ENCODE data around the gene IL12RB2.
"Not testable (repeated sequence)": the region's sequence is repeated elsewhere in the genome, so short reads cannot be mapped to it uniquely, and the experiment has no call there.

The IL12RB2 gene

DNA sequence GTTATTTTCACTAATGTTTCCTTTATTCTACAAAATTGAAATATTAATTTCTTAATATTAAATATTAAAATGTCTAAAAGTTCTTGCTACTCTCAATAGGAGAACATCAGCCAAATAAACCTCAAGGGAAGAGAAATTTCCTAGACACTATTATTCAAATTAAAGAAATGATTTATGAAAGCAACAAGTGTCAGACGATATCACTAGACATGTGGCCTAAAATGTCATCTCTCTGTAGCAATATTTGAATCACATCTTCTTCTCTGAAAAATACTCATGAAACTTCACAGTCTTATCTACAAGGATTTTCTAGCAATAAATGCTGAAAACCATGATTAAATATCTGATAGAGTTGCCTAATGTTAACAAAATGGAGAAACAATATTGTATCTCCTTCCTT lies 125.1 kb downstream of the IL12RB2 start:
- no peak for DNase-seq

- no peak for DNase-seq
These were observed 126.2 kb downstream of the IL12RB2 start for GRCh38 chr1:67433837-67434236.

DNA sequence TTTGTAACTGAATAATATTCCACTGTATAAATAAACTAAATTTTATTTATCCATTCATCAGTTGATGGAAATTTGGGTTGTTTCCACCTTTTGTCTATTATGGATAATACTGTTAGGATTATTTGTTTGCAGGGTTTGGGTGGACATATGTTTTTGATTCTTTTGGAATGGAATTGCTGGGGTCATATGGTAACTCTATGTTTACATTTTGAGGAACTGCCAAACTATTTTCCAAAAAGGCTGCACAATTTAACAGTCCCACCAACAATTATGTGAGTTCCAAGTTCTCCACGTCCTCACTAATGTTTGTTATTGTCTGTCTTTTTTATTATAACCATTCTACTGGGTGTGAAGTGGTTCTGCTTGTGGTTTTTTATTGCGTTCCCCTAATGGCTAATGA lies 126.8 kb downstream of the IL12RB2 start:
- no peak for DNase-seq

DNA sequence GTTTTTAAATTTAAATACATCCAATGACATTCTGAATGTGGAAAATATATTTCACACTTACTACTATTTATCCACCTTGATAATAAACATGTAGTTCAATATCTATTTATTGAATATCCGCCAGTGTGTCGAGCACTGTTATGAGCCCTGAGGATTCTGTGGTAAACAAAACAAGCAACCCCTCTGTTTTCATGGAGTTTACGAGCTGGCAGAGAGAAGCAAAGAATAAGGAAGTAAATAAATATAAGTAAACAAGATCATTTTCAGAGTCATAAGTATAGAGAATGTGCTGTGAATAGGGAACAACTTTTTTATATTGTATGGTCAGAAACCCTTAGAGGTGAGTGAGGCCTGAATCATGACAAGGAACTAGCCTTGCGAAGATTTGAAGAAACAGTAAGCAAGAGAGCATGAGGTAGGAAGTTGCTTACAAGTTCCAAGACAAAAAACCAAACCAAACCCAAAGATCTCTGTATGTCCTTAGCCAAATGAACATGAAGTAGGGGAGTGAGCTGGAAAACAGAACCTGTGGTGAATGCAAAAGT lies 128.9 kb downstream of the IL12RB2 start:
- DNase-seq, result no peak

GRCh38 chr1:67437961-67438360 lies 130.3 kb downstream of the IL12RB2 start:
- DNase-seq, result no peak

GRCh38 chr1:67439277-67440029 lies 131.8 kb downstream of the IL12RB2 start:
- no peak for DNase-seq

DNA sequence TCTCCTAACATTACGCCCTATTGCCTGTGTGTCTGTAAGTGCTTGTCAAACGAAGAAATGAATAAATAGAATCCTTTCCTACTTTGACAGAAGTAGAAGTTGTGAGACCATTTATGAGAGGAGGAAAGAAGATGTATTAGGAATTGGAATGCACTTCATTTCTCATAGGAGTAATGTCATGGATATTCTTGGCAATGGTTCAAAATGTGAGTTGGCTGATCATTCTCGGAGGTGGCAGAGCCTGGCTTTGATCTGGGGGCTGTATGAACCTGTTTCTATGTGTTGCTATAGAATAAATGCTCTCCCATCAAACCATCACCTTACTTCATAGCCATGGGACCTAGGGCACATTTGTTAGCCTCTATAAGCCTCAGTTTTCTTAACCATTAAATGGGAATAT lies 132.7 kb downstream of the IL12RB2 start:
- DNase-seq, result no peak

- DNase-seq, result no peak
These were observed 133.5 kb downstream of the IL12RB2 start for GRCh38 chr1:67441183-67441582.

GRCh38 chr1:67441739-67442281 lies 134.1 kb downstream of the IL12RB2 start:
- DNase-seq, result no peak

GRCh38 chr1:67446014-67446413 lies 138.3 kb downstream of the IL12RB2 start:
- not testable (repeated sequence) for DNase-seq

Measured in activated gamma-delta T cell (primary cell).